Measurements from ENCODE around the gene HP. TPM values are rescaled to one million over a fixed set of nuclear protein-coding genes. Genes with fewer than 3 reads are reported as not detected.
A peak's percentile ranks its signal among the peaks of the same experiment; 100 is the strongest.

The HP gene
- total RNA-seq, 4 donors from 2014 or later = 1.5 to 32.4 (median 27.5) TPM

DNA sequence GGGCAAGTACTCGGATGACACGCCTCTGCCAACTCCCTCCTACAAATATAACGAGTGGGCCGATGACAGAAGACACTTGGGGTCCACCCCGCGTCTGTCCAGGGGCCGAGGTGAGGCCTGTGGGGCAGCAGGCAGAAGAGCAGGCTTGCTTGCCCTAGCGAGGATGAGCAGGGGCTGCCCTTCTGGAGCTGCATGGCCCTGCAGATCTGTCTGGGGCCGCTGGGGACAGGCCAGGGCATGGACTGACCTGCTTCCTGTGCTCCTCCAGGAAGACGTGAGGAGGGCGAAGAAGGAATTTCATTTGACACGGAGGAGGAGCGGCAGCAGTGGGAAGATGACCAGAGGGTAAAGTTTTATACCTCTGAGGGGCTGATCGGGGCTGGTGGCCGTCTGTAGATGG is 44.6 kb downstream of the HP start:
- Histone ChIP-seq H3K9me3 (no peaks in the 10 kb centered on the region), H3K27ac (no peak overlapping the region), H3K27me3 (no peaks in the 10 kb centered on the region), H3K36me3 (peaks cover 13 to 81% (median 50%) of the 10 kb centered on the region in 3 donors), H3K4me3 (no peak overlapping the region), H3K4me1 (peaks cover 0 to 23% (median 13%) of the 10 kb centered on the region in 4 donors)
- TF ChIP-seq, protein P1, sequence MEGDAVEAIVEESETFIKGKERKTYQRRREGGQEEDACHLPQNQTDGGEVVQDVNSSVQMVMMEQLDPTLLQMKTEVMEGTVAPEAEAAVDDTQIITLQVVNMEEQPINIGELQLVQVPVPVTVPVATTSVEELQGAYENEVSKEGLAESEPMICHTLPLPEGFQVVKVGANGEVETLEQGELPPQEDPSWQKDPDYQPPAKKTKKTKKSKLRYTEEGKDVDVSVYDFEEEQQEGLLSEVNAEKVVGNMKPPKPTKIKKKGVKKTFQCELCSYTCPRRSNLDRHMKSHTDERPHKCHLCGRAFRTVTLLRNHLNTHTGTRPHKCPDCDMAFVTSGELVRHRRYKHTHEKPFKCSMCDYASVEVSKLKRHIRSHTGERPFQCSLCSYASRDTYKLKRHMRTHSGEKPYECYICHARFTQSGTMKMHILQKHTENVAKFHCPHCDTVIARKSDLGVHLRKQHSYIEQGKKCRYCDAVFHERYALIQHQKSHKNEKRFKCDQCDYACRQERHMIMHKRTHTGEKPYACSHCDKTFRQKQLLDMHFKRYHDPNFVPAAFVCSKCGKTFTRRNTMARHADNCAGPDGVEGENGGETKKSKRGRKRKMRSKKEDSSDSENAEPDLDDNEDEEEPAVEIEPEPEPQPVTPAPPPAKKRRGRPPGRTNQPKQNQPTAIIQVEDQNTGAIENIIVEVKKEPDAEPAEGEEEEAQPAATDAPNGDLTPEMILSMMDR (IDR thresholded peaks at IDR 0.05) = no peak
- TF ChIP-seq POLR2A (IDR thresholded peaks at IDR 0.05) (no peak), EP300 (IDR thresholded peaks at IDR 0.05) (no peak)
- WGBS, 2 donors = 80 to 84% methylated on average over 15 of the region's 15 CpGs
- DNase-seq (ENCODE audit: low spot score in 2 of 2) = no peak

DNA sequence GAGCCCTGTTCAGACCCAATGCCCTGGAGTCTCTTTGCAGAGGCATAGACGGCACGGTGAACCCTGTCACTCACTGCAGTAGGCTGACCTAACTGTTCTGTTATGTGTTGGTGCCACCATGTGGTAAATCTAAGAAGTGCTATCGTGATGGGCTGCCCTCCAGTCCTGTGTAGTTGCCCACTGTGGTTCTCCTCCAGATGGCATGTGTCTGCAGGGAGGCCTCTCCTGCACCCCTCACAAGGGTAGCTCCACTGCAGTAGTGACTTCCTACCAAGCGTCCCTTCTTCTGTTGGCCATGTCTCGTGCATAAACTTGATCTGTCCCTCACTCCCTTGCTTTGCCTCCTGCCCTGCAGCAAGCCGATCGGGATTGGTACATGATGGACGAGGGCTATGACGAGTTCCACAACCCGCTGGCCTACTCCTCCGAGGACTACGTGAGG is 45.1 kb downstream of the HP start:
- H3K4me3 ChIP-seq = no peak overlapping the region
- no peaks in the 10 kb centered on the region for H3K9me3 ChIP-seq
- DNase-seq (ENCODE audit: low spot score in 2 of 2) = peak in 1 of 2 donors; percentile 57
- H3K36me3 ChIP-seq = peaks cover 14 to 85% (median 53%) of the 10 kb centered on the region in 3 donors
- no peak overlapping the region for H3K27ac ChIP-seq
- TF ChIP-seq POLR2A (IDR thresholded peaks at IDR 0.05) = no peak
- TF ChIP-seq, protein P1 (IDR thresholded peaks at IDR 0.05) = peak; percentile 24 to 63 (median 46)
- TF ChIP-seq EP300 (IDR thresholded peaks at IDR 0.05) = no peak
- H3K4me1 ChIP-seq = peaks cover 0 to 20% (median 11%) of the 10 kb centered on the region in 4 donors
- no peaks in the 10 kb centered on the region for H3K27me3 ChIP-seq
- 63 to 64% methylated on average over 12 of the region's 12 CpGs for WGBS, 2 donors

DNA sequence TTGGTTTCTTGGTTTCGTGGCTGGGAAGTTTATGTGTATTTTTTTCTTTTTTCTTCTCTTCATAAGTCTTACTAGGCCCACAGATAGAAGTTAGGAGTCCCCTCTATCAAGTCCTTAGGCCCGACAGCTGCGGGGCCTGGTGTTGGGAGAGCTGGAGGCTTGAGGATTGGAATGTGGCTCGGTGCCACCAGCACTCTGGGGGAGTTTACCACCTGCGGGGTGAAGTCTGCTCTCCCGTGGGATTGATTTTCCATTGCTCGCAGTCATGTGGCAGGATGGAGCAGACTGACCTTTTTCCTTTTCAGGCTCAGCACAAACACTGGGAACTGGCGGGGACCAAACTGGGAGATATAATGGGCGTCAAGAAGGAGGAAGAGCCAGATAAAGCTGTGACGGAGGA is 46.9 kb downstream of the HP start:
- Histone ChIP-seq H3K36me3 (peaks cover 14 to 100% (median 65%) of the 10 kb centered on the region in 3 donors), H3K4me3 (no peak overlapping the region), H3K27ac (no peak overlapping the region), H3K9me3 (no peaks in the 10 kb centered on the region), H3K4me1 (peaks cover 0 to 2% (median 0%) of the 10 kb centered on the region in 4 donors), H3K27me3 (no peaks in the 10 kb centered on the region)
- no peak for TF ChIP-seq POLR2A (IDR thresholded peaks at IDR 0.05)
- TF ChIP-seq, protein P1 (IDR thresholded peaks at IDR 0.05) = no peak
- no peak for TF ChIP-seq EP300 (IDR thresholded peaks at IDR 0.05)
- DNase-seq (ENCODE audit: low spot score in 2 of 2) = no peak
- WGBS, 2 donors = 89 to 93% methylated on average over 10 of the region's 10 CpGs

DNA sequence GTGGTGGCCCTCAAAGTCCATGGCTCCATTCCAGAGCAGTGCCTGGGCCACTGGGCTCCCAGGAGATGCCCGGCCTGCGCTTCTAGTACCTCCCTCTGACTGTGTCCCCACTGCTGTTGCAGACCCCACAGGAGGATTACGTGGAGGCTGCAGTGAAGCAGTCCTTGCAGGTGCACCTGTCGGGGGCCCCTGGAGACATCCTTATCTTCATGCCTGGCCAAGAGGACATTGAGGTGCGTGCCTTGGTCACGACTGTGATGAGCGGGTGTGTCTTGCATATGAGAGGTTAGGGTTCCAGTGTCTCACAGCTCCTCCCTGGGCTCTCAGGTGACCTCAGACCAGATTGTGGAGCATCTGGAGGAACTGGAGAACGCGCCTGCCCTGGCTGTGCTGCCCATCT is 50.6 kb downstream of the HP start:
- peaks cover 20 to 100% (median 75%) of the 10 kb centered on the region in 3 donors for H3K36me3 ChIP-seq
- TF ChIP-seq, protein P1 (IDR thresholded peaks at IDR 0.05) = no peak
- TF ChIP-seq POLR2A (IDR thresholded peaks at IDR 0.05) = no peak
- no peak for TF ChIP-seq EP300 (IDR thresholded peaks at IDR 0.05)
- H3K9me3 ChIP-seq = no peaks in the 10 kb centered on the region
- H3K27me3 ChIP-seq = no peaks in the 10 kb centered on the region
- H3K27ac ChIP-seq = no peak overlapping the region
- H3K4me3 ChIP-seq = no peak overlapping the region
- no peak for DNase-seq (ENCODE audit: low spot score in 2 of 2)
- WGBS, 2 donors = 83 to 94% methylated on average over 3 to 9 of the region's 9 CpGs
- no peaks in the 10 kb centered on the region for H3K4me1 ChIP-seq

DNA sequence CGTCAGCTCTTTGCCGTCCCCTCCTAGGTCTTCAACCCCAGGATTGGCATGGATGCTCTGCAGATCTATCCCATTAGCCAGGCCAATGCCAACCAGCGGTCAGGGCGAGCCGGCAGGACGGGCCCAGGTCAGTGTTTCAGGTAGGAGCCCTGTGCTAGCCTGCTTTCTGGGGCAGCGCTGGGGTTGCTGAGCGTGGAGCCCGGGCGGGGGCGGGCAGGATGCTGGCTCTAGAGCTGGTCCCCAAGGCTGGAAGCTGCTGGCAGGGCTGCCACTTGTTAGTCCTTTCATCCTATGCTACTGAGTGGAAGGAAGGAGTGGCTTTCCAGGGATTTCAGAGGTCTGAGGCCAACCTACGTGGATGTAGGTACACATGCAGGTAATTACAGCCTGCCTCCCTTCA is 51.7 kb downstream of the HP start:
- no peak overlapping the region for H3K4me3 ChIP-seq
- WGBS, 2 donors = 95 to 97% methylated on average over 11 to 12 of the region's 12 CpGs
- H3K36me3 ChIP-seq = peaks cover 20 to 100% (median 75%) of the 10 kb centered on the region in 3 donors
- no peaks in the 10 kb centered on the region for H3K4me1 ChIP-seq
- H3K9me3 ChIP-seq = no peaks in the 10 kb centered on the region
- no peak for DNase-seq (ENCODE audit: low spot score in 2 of 2)
- no peak overlapping the region for H3K27ac ChIP-seq
- no peaks in the 10 kb centered on the region for H3K27me3 ChIP-seq
- TF ChIP-seq, protein P1 (IDR thresholded peaks at IDR 0.05) = no peak
- no peak for TF ChIP-seq EP300 (IDR thresholded peaks at IDR 0.05)
- no peak for TF ChIP-seq POLR2A (IDR thresholded peaks at IDR 0.05)
